NCI-H2171 (cell line): Measurements from ENCODE around the gene ZBTB12.
"Not testable (repeated sequence)": the region's sequence is repeated elsewhere in the genome, so short reads cannot be mapped to it uniquely, and the experiment has no call there.

Source experiments
- DNase-seq: peaks from one replicate; lab custom pipeline; 2025; lab: John Stamatoyannopoulos, UW

The ZBTB12 gene

GRCh38 chr6:31920811-31921210, 18.9 kb upstream of the ZBTB12 start:
- no peak for DNase-seq

- DNase-seq: no peak
These were observed 17.9 kb upstream of the ZBTB12 start for GRCh38 chr6:31919624-31920303.

GRCh38 chr6:31918069-31918720, 16.3 kb upstream of the ZBTB12 start:
- DNase-seq: no peak

- DNase-seq: no peak
These were observed 13.9 kb upstream of the ZBTB12 start for GRCh38 chr6:31915756-31916155.

- no peak for DNase-seq
These were observed 13.5 kb upstream of the ZBTB12 start for GRCh38 chr6:31915351-31915750.

GRCh38 chr6:31911826-31912585, 10.1 kb upstream of the ZBTB12 start:
- no peak for DNase-seq

GRCh38 chr6:31909298-31909697, 7.4 kb upstream of the ZBTB12 start:
- DNase-seq: not testable (repeated sequence)

- DNase-seq: no peak
These were observed 6.9 kb upstream of the ZBTB12 start for GRCh38 chr6:31908791-31909190.

- DNase-seq: not testable (repeated sequence)
These were observed 6.4 kb upstream of the ZBTB12 start for GRCh38 chr6:31908255-31908654.

GRCh38 chr6:31907158-31907813, 5.4 kb upstream of the ZBTB12 start:
- DNase-seq: peak; percentile 51

GRCh38 chr6:31906727-31907126, 4.8 kb upstream of the ZBTB12 start:
- not testable (repeated sequence) for DNase-seq

- DNase-seq: no peak
These were observed 4.2 kb upstream of the ZBTB12 start for GRCh38 chr6:31906122-31906521.

GRCh38 chr6:31905041-31905440, 3.2 kb upstream of the ZBTB12 start:
- no peak for DNase-seq

- no peak for DNase-seq
These were observed 2.1 kb upstream of the ZBTB12 start for GRCh38 chr6:31903957-31904356.

- peak; percentile 68 for DNase-seq
These were observed 402 bp downstream of the ZBTB12 start for GRCh38 chr6:31901415-31901952.

- no peak for DNase-seq
These were observed 920 bp downstream of the ZBTB12 start for GRCh38 chr6:31900917-31901414.

GRCh38 chr6:31899882-31900722, 1.8 kb downstream of the ZBTB12 start:
- DNase-seq: no peak

GRCh38 chr6:31899215-31899614, 2.7 kb downstream of the ZBTB12 start:
- no peak for DNase-seq

- peak; percentile 75 for DNase-seq
These were observed 3.4 kb downstream of the ZBTB12 start for GRCh38 chr6:31898383-31899011.

- peak; percentile 95 for DNase-seq
These were observed 4.1 kb downstream of the ZBTB12 start, which contains the start of gene EHMT2 for GRCh38 chr6:31897612-31898382. TSS of gene EHMT2 (minus strand) at chr6:31897698. CDS start at chr6:31897677, 21 bp downstream.
